ENCODE results near the gene CTSC.

Gene CTSC

DNA sequence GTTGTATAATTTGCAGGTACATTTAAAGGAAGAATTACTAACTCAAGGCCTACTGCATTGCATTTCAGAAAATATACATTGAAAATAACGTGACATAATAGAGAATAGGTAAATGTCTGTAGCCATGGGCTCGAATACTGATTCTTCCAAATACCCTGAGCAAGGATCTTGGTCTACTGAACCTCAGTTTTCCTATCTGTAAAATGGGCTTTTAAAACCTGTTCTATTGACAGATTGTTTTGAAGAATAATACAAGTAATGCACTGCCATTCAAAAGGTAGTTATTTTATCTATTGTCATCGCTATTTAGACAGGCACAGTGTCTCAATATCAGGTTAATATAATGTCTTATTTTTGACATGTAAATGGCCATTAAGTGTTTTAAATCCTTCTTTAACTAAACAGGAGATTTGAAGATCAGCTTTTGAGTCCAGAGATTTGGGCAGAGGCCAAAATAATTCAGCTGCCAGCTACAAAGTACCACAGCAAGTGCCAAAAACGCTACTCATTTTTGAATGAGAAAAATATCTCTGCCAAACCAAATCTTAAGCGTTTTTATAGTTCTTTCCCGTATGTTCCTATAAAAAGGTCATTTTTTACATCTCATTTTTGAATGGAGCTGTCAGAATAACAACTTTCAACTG lies 56.7 kb downstream of the CTSC start:
- no peak overlapping the region for H3K4me3 ChIP-seq
- DNase-seq (ENCODE audit: low read depth, low spot score), result no peak
- no peaks in the 10 kb centered on the region for H3K9me3 ChIP-seq (ENCODE audit: low read depth, low read length)
- H3K27ac ChIP-seq, result no peak overlapping the region
- no peaks in the 10 kb centered on the region for H3K36me3 ChIP-seq (ENCODE audit: insufficient read depth, low read length)
- no peak overlapping the region for H3K9ac ChIP-seq (ENCODE audit: insufficient read length)
- TF ChIP-seq POLR2AphosphoS5 (IDR thresholded peaks at IDR 0.05; ENCODE audit: borderline replicate concordance, low read depth, low read length) (no peak), FOXP2 (optimal IDR thresholded peaks at IDR 0.05; ENCODE audit: control extremely low read depth, extremely low read length, insufficient read depth) (no peak), EZH2 (IDR thresholded peaks at IDR 0.05) (no peak)

DNA sequence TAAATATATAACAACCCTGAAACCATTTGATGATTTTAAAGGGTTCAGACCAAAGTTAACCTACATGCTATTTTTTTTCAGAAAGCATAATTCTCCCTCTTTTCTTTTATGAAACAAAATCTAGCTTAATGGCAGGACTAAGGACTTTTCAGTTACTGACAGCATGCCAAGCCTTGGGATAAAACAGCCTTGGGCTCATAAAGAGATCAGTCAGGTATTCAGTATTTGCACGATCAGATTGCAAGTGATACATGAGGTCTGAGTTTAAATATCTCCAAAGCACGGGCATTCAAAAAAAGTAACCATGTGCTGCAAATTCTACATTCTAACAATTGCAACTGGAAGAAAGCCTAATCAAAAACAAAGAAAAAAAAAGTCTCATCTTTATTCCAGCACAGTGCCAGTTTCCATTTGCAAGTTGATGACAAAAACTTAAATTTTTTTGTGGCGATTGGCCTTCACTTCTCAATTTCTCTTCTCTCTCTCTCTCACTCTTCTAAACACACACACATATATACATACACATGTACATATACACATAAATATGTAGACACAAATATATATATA lies 60.1 kb downstream of the CTSC start:
- no peak for DNase-seq (ENCODE audit: low read depth, low spot score)
- H3K27ac ChIP-seq, result no peak overlapping the region
- TF ChIP-seq FOXP2 (optimal IDR thresholded peaks at IDR 0.05; ENCODE audit: control extremely low read depth, extremely low read length, insufficient read depth), result no peak
- no peak for TF ChIP-seq POLR2AphosphoS5 (IDR thresholded peaks at IDR 0.05; ENCODE audit: borderline replicate concordance, low read depth, low read length)
- no peaks in the 10 kb centered on the region for H3K36me3 ChIP-seq (ENCODE audit: insufficient read depth, low read length)
- no peaks in the 10 kb centered on the region for H3K9me3 ChIP-seq (ENCODE audit: low read depth, low read length)
- H3K4me3 ChIP-seq, result no peak overlapping the region
- H3K9ac ChIP-seq (ENCODE audit: insufficient read length), result no peak overlapping the region

DNA sequence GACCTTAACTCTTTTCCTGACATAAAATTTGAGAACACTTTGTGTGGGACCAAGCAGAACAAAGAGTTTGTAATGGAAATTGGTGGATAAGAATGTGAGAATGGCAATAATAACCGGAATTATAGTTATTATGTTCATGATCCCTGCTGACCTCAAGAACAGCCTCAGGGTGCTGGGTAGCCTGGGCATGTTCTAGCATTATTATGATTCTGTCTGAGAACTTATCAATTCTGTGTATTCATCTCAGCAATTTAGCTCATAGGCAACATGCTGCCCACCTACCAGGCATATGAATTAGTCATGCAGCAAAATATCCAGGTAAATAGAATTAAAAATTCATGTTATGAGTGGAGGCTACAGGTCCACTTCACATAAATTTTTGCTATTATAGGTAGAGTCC lies 61.9 kb downstream of the CTSC start:
- H3K27ac ChIP-seq, result no peak overlapping the region
- no peak for TF ChIP-seq POLR2AphosphoS5 (IDR thresholded peaks at IDR 0.05; ENCODE audit: borderline replicate concordance, low read depth, low read length)
- no peak for TF ChIP-seq FOXP2 (optimal IDR thresholded peaks at IDR 0.05; ENCODE audit: control extremely low read depth, extremely low read length, insufficient read depth)
- TF ChIP-seq EZH2 (IDR thresholded peaks at IDR 0.05), result no peak
- no peak for DNase-seq (ENCODE audit: low read depth, low spot score)
- no peaks in the 10 kb centered on the region for H3K36me3 ChIP-seq (ENCODE audit: insufficient read depth, low read length)
- H3K4me3 ChIP-seq, result no peak overlapping the region
- H3K9me3 ChIP-seq (ENCODE audit: low read depth, low read length), result no peaks in the 10 kb centered on the region
- H3K9ac ChIP-seq (ENCODE audit: insufficient read length), result no peak overlapping the region

DNA sequence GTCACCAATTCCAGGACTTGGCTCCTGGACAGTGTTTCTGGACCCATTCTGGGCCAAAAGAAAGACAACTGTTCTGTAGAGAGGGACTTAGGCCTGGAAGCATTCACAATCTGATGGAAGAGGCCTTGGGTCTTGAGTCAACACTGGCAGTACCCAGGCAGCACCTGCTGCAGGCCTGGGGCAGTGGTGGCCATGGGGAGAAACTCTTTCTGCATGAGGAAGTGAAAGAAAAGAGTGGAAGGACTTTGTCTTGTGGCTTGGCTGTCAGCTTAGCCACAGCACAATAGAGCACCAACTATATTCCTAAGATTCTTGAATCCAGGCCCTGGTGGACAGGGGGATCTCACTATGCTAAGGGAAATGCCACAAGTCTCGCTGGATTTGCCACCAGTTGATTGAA lies 70.6 kb downstream of the CTSC start:
- peaks cover 7% of the 10 kb centered on the region; the same call in 1 of the 2 replicates for H3K36me3 ChIP-seq (ENCODE audit: insufficient read depth, low read length)
- DNase-seq (ENCODE audit: low read depth, low spot score), result no peak
- H3K4me3 ChIP-seq, result no peak overlapping the region
- no peaks in the 10 kb centered on the region for H3K9me3 ChIP-seq (ENCODE audit: low read depth, low read length)
- TF ChIP-seq EZH2 (IDR thresholded peaks at IDR 0.05) (no peak), FOXP2 (optimal IDR thresholded peaks at IDR 0.05; ENCODE audit: control extremely low read depth, extremely low read length, insufficient read depth) (no peak), POLR2AphosphoS5 (IDR thresholded peaks at IDR 0.05; ENCODE audit: borderline replicate concordance, low read depth, low read length) (no peak)
- no peak overlapping the region for H3K9ac ChIP-seq (ENCODE audit: insufficient read length)
- no peak overlapping the region for H3K27ac ChIP-seq

DNA sequence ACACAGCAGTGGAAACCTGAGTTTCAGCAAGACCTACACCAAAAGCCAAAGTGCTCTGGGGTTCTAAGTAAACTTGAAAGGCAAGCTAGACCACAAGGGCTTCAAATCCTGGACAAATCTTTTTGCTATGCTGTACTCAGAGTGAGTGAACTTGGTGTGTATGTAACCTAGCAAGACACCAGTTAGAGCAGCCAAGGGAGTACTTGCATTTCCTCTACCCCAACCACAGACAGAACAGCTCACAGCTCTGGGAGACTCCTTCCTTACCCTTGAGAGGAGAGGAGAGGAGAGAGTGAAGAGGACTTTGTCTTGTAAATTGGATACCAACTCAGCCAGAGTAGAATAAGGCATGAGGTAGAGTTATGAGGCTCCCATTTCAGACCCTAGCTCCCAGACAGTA lies 71.4 kb downstream of the CTSC start:
- Histone ChIP-seq H3K27ac (no peak overlapping the region), H3K4me3 (no peak overlapping the region), H3K9me3 (ENCODE audit: low read depth, low read length) (no peaks in the 10 kb centered on the region), H3K9ac (ENCODE audit: insufficient read length) (no peak overlapping the region), H3K36me3 (ENCODE audit: insufficient read depth, low read length) (peaks cover 7% of the 10 kb centered on the region; the same call in 1 of the 2 replicates)
- no peak for TF ChIP-seq EZH2 (IDR thresholded peaks at IDR 0.05)
- TF ChIP-seq POLR2AphosphoS5 (IDR thresholded peaks at IDR 0.05; ENCODE audit: borderline replicate concordance, low read depth, low read length), result no peak
- no peak for TF ChIP-seq FOXP2 (optimal IDR thresholded peaks at IDR 0.05; ENCODE audit: control extremely low read depth, extremely low read length, insufficient read depth)
- no peak for DNase-seq (ENCODE audit: low read depth, low spot score)

DNA sequence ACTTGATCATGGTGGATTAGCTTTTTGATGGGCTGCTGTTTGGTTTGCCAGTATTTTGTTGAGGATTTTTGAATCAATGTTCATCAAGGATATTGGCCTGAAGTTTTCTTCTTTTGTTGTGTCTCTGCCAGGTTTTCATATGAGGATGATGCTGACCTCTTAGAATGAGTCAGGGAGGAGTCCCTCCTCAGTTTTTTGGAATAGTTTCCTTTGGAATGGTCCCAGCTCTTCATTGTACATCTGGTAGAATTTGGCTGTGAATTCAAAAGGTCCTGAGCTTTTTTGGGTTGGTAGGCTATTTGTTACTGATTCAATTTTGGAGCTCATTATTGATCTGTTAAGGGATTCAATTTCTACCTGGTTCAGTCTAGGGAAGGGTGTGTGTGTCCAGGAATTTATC lies 78.1 kb downstream of the CTSC start:
- Histone ChIP-seq H3K9ac (ENCODE audit: insufficient read length) (no peak overlapping the region), H3K4me3 (no peak overlapping the region), H3K27ac (no peak overlapping the region), H3K9me3 (ENCODE audit: low read depth, low read length) (no peaks in the 10 kb centered on the region), H3K36me3 (ENCODE audit: insufficient read depth, low read length) (peaks cover 2% of the 10 kb centered on the region; the same call in 1 of the 2 replicates)
- TF ChIP-seq EZH2 (IDR thresholded peaks at IDR 0.05), result no peak
- TF ChIP-seq FOXP2 (optimal IDR thresholded peaks at IDR 0.05; ENCODE audit: control extremely low read depth, extremely low read length, insufficient read depth), result no peak
- TF ChIP-seq POLR2AphosphoS5 (IDR thresholded peaks at IDR 0.05; ENCODE audit: borderline replicate concordance, low read depth, low read length), result no peak
- DNase-seq (ENCODE audit: low read depth, low spot score), result no peak

DNA sequence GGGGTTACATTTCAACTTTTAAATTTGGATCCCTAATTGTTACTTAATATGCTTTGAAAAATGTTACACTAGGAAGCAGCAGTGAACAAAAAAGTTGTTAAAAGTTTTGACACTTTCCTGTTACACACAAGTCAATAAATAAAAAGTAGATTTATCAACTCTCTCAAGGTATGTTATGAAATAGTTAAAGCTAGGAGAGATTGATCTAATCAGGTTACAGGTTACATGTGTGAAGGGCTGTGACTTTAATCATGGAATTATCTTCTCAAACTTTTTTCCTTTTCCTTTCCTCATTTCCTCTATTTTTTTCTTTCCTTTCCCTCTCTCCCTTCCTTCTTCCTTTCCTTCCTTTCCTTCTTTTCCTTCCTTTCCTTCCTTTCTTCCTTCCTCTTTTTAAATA lies 85.3 kb downstream of the CTSC start:
- TF ChIP-seq EZH2 (IDR thresholded peaks at IDR 0.05) (no peak), POLR2AphosphoS5 (IDR thresholded peaks at IDR 0.05; ENCODE audit: borderline replicate concordance, low read depth, low read length) (no peak), FOXP2 (optimal IDR thresholded peaks at IDR 0.05; ENCODE audit: control extremely low read depth, extremely low read length, insufficient read depth) (no peak)
- Histone ChIP-seq H3K9me3 (ENCODE audit: low read depth, low read length) (no peaks in the 10 kb centered on the region), H3K4me3 (no peak overlapping the region), H3K36me3 (ENCODE audit: insufficient read depth, low read length) (no peaks in the 10 kb centered on the region), H3K9ac (ENCODE audit: insufficient read length) (no peak overlapping the region), H3K27ac (no peak overlapping the region)
- no peak for DNase-seq (ENCODE audit: low read depth, low spot score)

DNA sequence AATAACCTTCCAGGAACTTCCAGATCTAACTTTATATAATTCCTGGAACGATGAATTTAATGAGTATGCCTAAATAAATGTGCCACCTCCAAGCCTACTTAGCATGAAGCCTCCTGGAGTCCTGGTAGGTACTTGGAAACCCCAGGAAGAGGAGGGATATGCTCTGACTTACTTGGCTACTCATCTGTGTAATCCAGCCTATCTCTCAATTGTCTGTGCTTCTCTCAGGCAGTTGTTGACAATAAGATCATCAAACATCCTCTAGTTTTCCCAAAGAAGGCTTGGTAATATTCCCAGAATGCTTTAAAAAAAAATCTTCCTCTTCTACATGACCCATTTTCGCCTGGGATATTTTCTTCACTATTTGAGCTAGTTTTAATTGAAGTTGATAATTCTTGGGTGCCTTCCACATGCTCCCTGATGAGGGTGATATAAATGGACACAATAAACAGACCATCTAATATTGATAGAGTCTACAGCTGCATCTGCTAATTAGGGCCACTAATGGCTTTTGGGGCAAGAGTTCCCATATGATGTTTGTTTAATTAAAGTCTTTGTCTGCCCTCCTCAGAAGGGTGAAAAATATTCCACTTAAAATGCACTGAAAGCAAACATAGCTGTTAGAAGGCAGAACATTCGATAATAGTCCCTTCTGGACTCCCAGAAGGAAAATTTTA lies 86.8 kb downstream of the CTSC start:
- H3K9ac ChIP-seq (ENCODE audit: insufficient read length), result no peak overlapping the region
- H3K4me3 ChIP-seq, result no peak overlapping the region
- H3K36me3 ChIP-seq (ENCODE audit: insufficient read depth, low read length), result no peaks in the 10 kb centered on the region
- H3K9me3 ChIP-seq (ENCODE audit: low read depth, low read length), result no peaks in the 10 kb centered on the region
- TF ChIP-seq POLR2AphosphoS5 (IDR thresholded peaks at IDR 0.05; ENCODE audit: borderline replicate concordance, low read depth, low read length) (no peak), FOXP2 (optimal IDR thresholded peaks at IDR 0.05; ENCODE audit: control extremely low read depth, extremely low read length, insufficient read depth) (no peak), EZH2 (IDR thresholded peaks at IDR 0.05) (no peak)
- no peak for DNase-seq (ENCODE audit: low read depth, low spot score)
- no peak overlapping the region for H3K27ac ChIP-seq
